Measurements from ENCODE around the gene CDK5. TPM values are rescaled to one million over a fixed set of nuclear protein-coding genes. Genes with fewer than 3 reads are reported as not detected.
A peak's percentile ranks its signal among the peaks of the same experiment; 100 is the strongest.

CDK5 gene
- total and polyA plus RNA-seq, 9 of the 15 experiments (the other 6 are each of a cell fraction or from before 2014, with no cell fraction given) = 3.2 to 38.0 (median 27.5) TPM

GRCh38 chr7:151057989-151058780, 488 bp upstream of the CDK5 start (continued):
- TF ChIP-seq MITF (IDR thresholded peaks at IDR 0.05) (peak; percentile 51), HEY1 (CRISPR knock-in tag; IDR thresholded peaks at IDR 0.05; ENCODE audit: borderline replicate concordance) (peak; percentile 69; the same call in 1 of the 2 replicates), ZNF586 (CRISPR knock-in tag; conservative IDR thresholded peaks at IDR 0.05) (no peak), HOXB6 (CRISPR knock-in tag; IDR thresholded peaks at IDR 0.05; ENCODE audit: borderline replicate concordance) (peak; percentile 12; the same call in 1 of the 2 replicates), SMAD3 (CRISPR knock-in tag; conservative IDR thresholded peaks at IDR 0.05) (no peak), SMARCA4 (IDR thresholded peaks at IDR 0.05) (peak; percentile 62; the same call in 1 of the 2 replicates), CHD1 (IDR thresholded peaks at IDR 0.05; ENCODE audit: low read length) (peak; percentile 57), HDGF (IDR thresholded peaks at IDR 0.05) (peak; percentile 59; the same call in 1 of the 2 replicates), NKRF (IDR thresholded peaks at IDR 0.05; ENCODE audit: borderline replicate concordance) (peak; percentile 92), ZNF511 (CRISPR knock-in tag; IDR thresholded peaks at IDR 0.05) (peak; percentile 47; the same call in 1 of the 2 replicates), FOSL1 (tag; conservative IDR thresholded peaks at IDR 0.05) (peak; percentile 64; the same call in 1 of the 2 replicates), MGA (IDR thresholded peaks at IDR 0.05) (no peak)

All from K562 (cell line).